AML-193 (cell line): ENCODE results near the gene UPF2.
"Not testable (repeated sequence)": the region's sequence is repeated elsewhere in the genome, so short reads cannot be mapped to it uniquely, and the experiment has no call there.

Experiments
- DNase-seq, 2 experiments: peaks; one replicate each; lab custom pipeline; 2025; lab: John Stamatoyannopoulos, UW

The UPF2 gene

DNA sequence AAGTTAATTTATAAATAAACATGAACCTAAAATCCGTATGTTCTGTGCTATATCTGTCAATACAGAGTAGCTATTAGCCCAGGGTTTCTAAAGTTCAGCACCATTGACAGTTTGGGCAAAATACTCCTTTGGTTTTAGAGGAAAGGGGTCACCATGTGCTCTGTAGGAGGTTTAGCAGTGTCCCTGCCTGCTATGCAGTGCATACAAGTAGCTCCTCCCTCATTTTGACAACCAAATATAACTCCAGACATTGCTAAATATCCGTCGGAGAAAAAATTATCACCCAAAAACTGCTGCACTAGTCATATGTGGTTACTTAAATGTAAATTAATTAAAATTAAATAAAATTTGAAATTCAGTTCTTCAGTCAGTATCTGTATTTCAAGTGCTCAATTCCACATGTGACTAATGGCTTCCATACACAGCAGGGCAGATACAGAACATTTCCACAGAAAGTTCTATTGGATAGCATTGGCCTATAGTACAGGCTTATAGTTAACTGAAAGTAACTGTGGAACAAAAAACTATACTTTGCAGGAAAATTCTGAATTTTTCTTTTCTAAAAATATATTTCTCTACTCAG lies 6.4 kb downstream of the UPF2 start:
- no peak for DNase-seq

DNA sequence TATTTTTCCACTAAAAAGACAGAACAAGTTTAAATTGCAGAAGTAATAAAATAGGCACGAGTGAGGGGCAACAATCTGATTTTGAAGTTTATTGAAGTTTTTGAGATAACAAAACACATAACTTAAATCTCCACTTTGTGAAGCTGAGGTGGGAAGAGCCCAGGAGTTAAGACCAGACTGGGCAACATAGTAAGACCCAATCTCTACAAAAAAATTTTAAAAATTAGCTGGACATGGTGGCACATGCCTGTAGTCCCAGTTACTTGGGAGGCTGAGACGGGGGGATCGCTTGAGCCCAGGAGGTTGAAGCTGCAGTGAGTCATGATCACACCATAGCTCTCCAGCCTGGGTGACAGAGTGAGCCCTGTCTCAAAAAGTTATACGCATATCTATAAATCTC lies 11.2 kb downstream of the UPF2 start:
- DNase-seq: no peak

DNA sequence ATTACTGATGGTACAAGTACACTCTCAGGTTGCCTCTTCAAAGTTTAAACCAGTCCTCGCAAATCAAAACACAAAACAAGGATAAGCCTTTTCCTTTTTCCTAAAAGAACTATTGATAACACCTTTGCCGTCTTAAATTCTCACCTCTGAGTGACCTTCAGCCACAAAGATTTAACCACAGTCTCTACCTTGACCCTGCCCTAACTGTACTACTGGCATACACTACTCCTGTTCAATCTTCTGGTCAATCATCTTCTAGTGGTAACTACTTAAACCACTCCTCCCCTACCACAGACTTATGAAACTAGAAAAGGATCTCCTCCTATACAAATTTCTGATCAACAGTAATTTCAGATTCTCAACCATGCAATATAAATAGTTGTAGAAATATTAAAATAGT lies 15.1 kb downstream of the UPF2 start:
- DNase-seq: no peak

DNA sequence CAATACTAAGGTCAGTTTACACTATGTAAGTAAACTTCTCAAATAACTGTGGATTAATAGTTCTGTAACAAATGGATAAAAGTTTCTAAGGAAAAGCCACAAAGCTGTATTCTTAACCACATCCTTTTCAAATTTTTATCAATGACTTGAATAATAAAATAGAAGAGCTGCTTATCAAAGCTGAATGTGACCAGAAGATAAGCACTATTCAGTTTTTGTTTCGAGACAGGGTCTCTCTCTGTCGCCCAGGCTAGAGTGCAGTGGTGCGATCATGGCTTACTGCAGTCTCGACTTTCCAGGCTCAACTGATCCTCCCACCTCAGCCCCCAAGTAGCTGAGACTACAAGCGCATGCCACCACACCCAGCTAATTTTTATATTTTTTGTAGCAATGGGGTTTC lies 17.0 kb downstream of the UPF2 start:
- DNase-seq: no peak

DNA sequence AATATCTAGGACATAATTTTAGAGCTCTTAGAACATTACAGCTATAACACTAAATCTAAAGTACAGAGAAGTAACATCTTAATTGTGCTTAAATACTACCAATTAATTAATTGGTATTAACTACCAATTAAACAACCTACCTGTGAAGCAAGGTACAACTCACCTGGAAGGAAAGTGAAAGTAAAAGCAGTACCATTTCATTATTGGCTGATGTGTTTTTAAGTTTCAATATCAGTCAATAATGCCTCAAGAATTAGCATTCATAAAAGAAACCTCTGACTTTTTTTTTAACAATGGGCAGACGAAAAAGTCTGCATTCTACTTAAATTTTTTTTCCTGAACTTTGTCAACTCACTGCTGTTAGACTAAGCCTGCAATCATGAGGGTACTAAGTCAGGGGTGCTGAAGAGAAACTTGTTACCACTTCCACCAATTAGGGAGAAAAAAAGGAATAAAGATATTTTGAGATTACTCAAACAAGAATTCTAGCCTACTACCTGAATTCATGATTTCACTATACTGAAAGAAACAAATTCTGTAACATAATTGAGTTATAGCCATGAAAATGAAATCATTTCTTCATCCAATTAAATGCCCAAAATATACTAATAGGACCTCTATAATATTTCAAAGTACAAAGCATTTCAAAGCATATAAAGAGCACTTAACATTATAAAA lies 19.9 kb downstream of the UPF2 start:
- DNase-seq: no peak

DNA sequence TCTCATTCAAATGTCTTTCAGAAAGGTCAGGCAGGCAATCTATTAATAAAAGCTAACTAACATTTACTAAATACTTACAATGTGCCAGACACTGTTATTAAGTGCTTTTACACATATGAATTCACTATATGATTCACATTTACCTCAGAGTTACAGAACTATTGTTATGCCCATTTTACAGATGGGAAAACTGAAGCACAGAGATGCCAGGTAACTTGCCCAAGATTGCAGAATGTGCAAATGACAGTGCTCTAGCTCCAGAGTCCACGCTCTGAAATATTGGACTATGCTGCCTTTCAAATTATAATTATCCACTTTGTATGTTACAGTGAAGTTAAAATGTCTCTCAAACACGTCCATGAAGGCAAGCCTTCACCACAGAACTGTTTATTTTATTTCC lies 22.0 kb downstream of the UPF2 start:
- no peak for DNase-seq

DNA sequence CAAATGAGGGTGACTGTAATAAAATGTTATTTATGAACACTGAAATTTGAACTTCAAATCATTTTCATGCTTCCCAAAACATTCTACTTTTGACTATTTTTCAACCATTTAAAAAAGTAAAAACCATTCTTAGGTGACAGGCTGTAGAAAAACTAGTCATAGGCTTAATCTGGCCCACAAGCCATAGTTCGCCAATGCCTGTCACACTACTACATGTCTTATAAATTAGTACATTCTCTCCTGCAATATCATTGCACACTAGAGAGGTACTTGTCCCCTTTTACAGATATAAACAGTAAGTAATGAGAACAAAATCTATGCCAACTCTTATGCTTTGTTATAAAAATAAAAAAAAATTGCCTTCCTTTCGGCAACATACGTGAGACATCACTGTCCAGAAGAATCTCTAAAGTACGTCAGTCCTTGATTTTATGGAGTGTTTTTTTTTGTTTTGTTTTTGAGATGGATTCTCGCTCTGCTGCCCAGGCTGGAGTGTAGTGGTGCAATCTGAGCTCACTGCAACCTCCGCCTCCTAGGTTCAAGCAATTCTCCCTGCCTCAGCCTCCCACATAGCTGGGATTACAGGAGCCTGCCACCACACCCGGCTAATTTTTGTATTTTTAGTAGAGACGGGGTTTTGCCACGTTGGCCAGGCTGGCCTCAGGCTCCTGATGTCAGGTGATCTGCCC lies 23.2 kb downstream of the UPF2 start:
- no peak for DNase-seq

DNA sequence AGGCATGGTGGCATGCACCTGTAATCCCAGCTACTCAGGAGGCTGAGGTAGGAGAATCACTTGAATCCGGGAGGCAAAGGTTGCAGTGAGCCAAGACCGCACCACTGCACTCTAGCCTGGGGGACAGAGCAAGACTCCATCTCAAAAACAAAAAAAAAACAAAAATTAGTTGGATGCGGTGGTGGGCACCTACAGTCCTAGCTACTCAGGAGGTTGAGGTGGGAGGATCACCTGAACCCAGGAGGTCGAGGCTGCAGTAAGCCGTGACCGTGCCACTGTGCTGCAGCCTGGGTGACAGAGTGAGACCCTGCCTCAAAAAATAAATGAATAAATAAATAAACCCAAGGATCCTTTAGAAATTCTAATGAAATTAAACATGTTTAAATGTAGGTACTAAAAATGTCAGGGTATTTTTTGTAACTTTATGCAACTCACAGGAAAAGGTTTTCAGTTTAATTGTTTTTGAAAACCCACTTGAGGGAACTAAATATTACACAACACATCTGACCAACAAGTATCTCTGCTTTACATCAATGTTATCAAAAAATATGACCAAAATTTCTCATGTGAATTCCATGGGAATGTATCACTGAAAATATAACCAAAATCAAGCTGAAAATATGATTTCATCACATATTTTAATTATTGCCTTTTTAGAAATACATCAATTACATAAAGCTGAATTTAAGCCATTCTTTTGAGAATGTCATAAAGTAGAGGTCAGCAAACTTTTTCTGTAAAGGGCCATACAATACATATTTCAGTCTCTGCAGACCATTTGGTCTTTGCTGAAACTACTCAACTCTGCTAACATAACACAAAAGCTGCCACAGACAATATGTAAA lies 23.9 kb downstream of the UPF2 start:
- peak; percentile 41 to 47 for DNase-seq

DNA sequence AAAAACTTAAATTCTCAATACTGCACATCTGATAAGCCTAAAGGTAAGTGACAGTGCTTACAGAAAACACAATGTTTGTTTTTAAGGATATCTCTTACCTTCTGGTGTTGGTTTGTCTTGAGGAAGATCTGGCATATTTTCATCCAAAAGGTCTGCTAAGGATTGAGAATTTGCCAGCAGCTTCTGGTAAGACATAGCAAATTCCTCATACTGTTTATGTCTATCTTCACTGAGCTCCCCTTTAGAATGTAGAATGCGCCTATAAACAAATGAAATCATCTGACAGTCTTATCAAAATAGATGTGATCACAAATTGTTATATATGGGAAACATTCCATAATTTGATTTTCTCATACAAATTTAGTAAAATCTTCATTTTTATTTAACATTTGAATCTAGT lies 28.7 kb downstream of the UPF2 start:
- no peak for DNase-seq

DNA sequence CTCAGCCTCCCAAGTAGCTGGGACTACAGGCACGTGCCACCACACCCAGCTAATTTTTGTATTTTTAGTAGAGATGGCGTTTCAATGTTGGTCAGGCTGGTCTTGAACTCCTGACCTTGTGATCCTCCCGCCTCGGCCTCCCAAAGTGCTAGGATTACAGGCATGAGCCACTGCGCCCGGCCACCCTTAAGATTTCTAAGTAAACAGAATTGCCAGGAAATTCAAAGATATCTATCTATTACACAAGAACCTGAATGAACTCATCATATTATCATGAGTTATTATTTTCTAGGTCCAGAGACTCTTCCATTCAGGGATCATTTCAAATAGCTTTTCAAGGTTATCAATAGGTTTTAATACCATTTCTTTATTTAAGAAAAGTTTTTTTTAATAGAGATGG lies 29.2 kb downstream of the UPF2 start:
- not testable (repeated sequence) for DNase-seq

DNA sequence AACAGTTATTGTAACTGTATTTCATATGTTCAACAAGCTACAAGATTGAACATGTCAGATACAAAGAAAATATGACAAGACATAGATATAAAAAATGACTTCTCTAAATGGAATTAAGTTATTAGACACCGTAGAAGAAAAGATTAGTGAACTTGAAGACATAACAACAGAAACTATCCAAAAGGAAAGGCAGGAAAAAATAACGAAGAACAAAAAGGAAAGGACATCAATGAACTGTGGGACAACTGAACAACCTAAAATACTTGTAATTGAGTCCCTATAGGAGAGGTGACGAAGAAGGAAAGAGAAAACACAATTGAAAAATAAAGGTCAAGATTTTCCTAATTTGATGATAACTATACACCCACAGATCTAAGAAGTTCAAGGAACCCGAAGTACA lies 32.3 kb downstream of the UPF2 start:
- DNase-seq: no peak

DNA sequence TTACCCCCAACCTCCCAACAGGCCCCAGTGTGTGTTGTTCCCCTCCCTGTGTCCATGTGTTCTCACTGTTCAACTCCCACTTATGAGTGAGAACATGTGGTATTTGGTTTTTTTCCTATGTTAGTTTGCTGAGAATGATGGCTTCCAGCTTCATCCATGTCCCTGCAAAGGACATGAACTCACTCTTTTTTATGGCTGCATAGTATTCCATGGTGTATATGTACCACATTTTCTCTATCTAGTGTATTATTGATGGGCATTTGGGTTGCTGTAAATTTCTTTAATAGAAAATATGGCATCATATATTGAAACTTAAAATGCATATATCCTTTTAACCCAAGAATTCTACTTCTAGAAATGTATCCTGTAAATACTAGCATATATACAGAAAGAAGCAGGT lies 33.8 kb downstream of the UPF2 start:
- not testable (repeated sequence) for DNase-seq

DNA sequence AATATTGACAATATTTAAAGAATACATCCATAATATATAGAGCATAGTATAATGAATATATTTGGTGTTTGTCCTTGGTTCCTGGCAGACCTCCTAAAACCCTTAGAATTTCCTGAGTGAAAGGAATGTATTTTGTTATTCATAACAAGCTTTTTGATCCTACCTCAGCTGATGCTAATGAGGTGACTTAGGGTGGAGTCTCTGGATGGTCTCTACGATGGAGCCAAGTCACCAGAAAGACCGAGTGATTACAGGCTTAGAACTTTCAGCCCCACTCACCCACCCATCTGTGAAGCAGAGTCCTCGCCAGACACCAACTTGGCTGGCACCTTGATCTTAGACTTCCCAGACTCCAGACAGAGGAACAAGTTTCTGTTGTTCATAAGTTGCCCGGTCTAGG lies 35.9 kb downstream of the UPF2 start:
- DNase-seq: no peak

DNA sequence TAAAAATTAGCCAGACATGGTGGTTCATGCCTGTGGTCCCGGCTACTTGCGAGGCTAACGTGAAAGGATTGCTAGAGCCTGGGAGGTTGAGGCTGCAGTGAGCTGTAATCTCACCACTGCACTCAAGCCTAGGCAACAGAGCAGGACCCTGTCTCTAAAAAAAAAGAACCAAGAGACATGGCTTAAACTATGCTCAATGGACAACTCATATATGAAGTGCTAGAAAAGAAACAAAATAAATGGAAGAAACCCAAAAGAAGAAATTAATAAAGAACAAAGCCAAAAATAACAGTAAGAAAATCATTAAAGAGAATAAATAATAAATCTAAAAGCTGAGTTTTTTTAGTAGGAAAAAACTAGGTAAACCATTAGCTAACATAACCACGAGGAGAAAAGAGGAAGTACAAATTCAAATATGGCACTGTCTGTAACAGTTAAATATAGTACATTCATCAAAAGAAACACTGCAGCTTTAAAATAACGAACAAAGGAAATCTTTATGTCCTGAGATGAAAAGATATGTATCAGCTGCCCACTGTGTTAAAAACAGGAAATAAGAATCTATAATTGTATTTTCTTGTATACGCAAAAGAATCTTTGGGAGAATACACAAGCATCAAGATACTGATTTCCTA lies 48.7 kb downstream of the UPF2 start:
- peak; percentile 19 to 26 for DNase-seq

DNA sequence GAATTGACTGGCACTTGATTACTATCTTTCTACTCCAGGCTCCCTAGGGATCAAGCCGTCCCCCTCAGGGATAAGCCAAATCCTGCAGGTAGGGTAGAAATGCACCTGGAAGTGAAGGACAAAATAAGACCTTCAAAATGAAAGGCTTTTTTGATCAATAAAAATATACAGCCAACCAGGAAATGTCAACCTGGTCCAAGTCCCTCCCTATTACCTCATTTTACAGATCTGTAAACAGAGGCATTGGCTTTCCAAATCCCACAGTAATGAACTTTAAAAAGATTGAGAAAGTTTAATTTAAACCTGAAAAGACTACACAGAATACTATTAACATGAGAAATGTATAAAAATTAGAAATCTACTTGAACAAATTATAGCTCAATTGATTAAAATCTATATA lies 53.7 kb downstream of the UPF2 start:
- DNase-seq: no peak

DNA sequence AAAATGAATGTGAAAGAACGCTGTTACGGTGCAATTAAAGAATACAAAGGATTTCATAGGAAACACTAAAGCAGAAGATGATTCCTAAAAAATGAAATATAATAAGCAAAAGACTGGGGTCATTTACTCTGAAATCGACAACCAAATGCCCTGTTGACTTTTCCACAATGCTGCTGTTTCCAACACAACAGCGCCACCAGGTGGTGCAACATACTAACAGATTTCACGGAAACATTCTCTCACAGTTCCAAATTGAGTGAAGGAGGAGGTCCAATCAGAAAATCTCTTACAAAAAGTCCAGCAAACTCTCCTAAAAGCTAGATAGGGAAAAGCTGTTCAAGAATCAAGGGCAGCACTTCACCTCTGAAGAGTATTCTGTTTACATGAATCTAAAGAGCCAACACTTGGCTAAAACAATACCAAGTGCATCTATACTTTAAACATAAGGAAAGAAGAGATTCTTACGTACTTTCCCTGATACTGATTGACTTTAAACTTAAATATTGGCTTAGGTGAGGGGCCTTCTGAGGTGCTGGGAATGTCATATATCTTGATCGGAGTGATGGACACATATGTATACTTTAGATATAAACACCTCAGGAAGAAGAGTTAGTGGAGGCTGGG lies 55.9 kb downstream of the UPF2 start:
- DNase-seq: peak; percentile 57 to 69

DNA sequence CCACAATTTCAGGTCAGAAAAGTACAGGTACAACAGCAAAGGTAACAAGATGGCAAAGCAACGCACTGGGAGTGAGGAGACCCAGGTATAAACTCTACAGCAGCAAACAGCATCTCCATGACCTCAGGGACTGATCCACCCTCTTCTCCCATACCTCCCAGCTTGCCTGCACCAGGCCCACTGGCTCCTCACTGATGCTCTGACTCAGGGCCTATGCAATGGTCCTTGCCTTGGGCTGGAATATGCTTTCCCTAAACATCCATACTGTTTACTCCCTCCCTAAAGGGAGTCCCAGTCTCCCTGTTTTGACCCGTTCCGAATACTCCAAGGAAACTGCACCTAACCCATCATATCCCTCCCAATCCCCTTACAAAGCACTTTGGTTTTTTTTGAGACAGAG lies 60.4 kb downstream of the UPF2 start:
- no peak for DNase-seq

DNA sequence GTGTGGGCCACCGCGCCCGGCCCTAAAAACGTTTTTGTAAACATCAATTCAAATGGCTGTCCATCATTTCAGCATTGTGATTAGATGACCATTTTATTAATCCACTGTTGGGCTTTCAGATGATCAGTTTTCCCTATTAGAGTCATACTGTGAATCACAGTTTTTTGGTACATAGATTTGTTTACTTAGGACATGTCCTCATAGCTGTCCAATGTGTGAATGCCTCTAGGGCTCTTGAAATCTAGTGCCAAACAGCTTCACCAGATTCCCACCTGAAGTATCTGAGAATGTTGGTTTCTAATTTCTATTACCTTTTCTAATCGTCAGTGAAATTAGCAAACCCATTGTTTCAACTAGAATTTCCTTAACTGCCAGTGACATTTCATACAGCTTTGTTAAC lies 66.8 kb downstream of the UPF2 start:
- DNase-seq: no peak

DNA sequence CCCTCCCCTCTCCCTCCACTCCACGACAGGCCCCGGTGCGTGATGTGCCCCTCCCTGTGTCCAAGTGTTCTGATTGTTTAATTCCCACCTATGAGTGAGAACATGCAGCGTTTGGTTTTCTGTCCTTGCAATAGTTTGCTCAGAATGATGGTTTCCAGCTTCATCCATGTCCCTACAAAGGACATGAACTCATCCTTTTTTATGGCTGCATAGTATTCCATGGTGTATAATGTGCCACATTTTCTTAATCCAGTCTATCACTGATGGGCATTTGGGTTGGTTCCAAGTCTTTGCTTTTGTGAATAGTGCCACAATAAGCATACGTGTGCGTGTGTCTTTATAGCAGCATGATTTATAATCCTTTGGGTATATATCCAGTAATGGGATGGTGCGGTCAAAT lies 70.1 kb downstream of the UPF2 start:
- not testable (repeated sequence) for DNase-seq

DNA sequence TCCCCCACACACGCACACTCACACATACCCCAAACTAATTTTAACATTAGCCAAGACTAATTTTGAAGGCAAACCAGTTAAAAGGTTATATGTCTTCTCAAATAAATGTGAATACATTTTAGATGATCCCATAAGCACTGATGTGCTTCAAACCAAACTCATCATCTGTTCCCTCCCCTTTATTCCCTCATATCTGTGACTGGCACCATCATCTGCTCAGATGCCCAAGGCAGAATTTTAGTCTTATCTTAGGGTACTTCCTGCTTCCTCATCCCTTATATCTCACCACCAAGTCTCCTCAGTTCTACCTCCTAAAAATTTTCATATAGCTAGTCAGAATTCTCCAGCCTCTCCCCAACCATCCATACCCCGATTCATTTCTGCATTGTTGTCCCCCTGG lies 80.4 kb downstream of the UPF2 start:
- no peak for DNase-seq

DNA sequence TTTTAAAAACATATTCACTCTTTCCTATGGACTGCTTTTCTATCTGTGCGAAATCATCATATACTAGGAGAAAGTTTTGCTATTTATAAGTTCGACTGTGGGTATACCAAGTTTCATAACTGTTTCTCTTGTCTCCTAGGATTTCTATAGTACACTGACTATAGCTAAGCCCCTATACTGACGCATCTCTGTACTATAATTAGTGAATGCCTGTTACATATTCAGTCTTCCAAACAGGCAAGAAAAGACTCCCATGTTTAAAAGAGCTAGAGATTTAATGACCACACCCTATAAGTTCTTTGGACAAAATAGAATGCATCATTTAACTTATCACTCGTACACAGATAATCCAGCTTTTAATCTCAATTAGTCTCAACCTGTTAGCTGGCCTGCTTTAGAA lies 80.8 kb downstream of the UPF2 start:
- no peak for DNase-seq

DNA sequence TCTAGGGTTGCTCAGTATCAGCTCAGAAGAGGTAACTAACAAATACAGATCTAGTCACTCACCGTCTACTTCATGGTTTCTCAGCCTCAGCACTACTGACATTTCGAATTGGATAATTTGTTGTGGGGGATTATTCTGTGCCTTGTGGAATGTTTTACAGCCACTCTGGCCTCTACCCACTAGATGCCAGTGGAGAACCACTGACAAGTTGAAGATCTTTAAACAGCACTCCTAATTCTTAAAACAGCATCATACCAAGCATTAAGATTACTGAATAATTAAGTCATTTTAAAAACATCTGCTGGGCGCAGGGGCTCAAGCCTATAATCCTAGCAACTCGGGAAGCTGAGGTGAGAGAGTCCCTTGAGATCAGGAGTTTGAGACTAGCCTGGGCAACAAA lies 82.6 kb downstream of the UPF2 start:
- DNase-seq: no peak
